SK-N-SH treated with all-trans-retinoic acid at 6 μM for 48 hours (cell line): Measurements from ENCODE around the gene PRKAG1.

ENCODE experiments used
- ATAC-seq: fragments of 200-7000 bp; cut with Tn5 transposase; 3 replicates; pipeline ENCODE4 v1.9.1; 2020; ENCODE audit warnings: mild to moderate bottlenecking, moderate library complexity
- ARNTL ChIP-seq: fragments of 450-650 bp; formaldehyde crosslinking; IDR thresholded peaks from 2 replicates; pipeline ENCODE4 v1.5.0; 2020; ENCODE audit warnings: low read depth, mild to moderate bottlenecking, moderate library complexity, borderline replicate concordance
- BACH2 ChIP-seq: fragments of 250-450 bp; sonication (Bioruptor Pico); IDR thresholded peaks from 2 replicates; pipeline ENCODE4 v1.9.0; 2021; ENCODE audit warnings: mild to moderate bottlenecking, borderline replicate concordance
- CREB5 ChIP-seq: fragments of 250-450 bp; sonication (Bioruptor Pico); IDR thresholded peaks from 2 replicates; pipeline ENCODE4 v1.5.1; 2020; ENCODE audit warnings: low read depth, mild to moderate bottlenecking, moderate library complexity
- CSDC2 ChIP-seq: fragments of 250-450 bp; sonication (Bioruptor Pico); IDR thresholded peaks from 2 replicates; pipeline ENCODE4 v1.5.0; 2020; ENCODE audit warnings: mild to moderate bottlenecking, moderate library complexity
- CSRNP3 ChIP-seq: fragments of 250-450 bp; sonication (Bioruptor Pico); IDR thresholded peaks from 2 replicates; pipeline ENCODE4 v1.5.1; 2021; ENCODE audit warnings: mild to moderate bottlenecking, moderate library complexity
- GLIS3 ChIP-seq: fragments of 250-450 bp; sonication (Bioruptor Pico); IDR thresholded peaks from 2 replicates; pipeline ENCODE4 v1.5.0; 2020; ENCODE audit warnings: mild to moderate bottlenecking, moderate library complexity
- ISL1 ChIP-seq: fragments of 250-450 bp; sonication (Bioruptor Pico); IDR thresholded peaks from 2 replicates; pipeline ENCODE4 v2.1.2; 2022; ENCODE audit warnings: mild to moderate bottlenecking, moderate library complexity
- PPARA ChIP-seq: fragments of 250-450 bp; sonication (Bioruptor Pico); IDR thresholded peaks from 2 replicates; pipeline ENCODE4 v1.5.0; 2020; ENCODE audit warnings: mild to moderate bottlenecking, borderline replicate concordance
- RARB ChIP-seq: fragments of 250-450 bp; sonication (Bioruptor Pico); IDR thresholded peaks from 2 replicates; pipeline ENCODE4 v1.8.0; 2021; ENCODE audit warnings: mild to moderate bottlenecking, moderate library complexity
- SNAI2 ChIP-seq: fragments of 250-450 bp; sonication (Bioruptor Pico); IDR thresholded peaks from 2 replicates; pipeline ENCODE4 v1.5.0; 2020; ENCODE audit warnings: mild to moderate bottlenecking, moderate library complexity
- TCF4 ChIP-seq: fragments of 250-450 bp; sonication (Bioruptor Pico); IDR thresholded peaks from 2 replicates; pipeline ENCODE4 v1.8.0; 2021; ENCODE audit warnings: mild to moderate bottlenecking, moderate library complexity, borderline replicate concordance
- TOX ChIP-seq: fragments of 250-450 bp; sonication (Bioruptor Pico); IDR thresholded peaks from 2 replicates; pipeline ENCODE4 v1.8.0; 2021; ENCODE audit warnings: mild to moderate bottlenecking, moderate library complexity, borderline replicate concordance
- ZC3H10 ChIP-seq: fragments of 250-450 bp; sonication (Bioruptor Pico); IDR thresholded peaks from 2 replicates; pipeline ENCODE4 v1.5.1; 2021; ENCODE audit warnings: mild to moderate bottlenecking, moderate library complexity
- ZFP3 ChIP-seq: fragments of 250-450 bp; sonication (Bioruptor Pico); IDR thresholded peaks from 2 replicates; pipeline ENCODE4 v1.5.0; 2020; ENCODE audit warnings: mild to moderate bottlenecking, moderate library complexity
- ZFP30 ChIP-seq: fragments of 450-650 bp; formaldehyde crosslinking; IDR thresholded peaks from 2 replicates; pipeline ENCODE4 v1.5.0; 2022; ENCODE audit warnings: mild to moderate bottlenecking, moderate library complexity
- ZNF565 ChIP-seq: fragments of 450-650 bp; formaldehyde crosslinking; conservative IDR thresholded peaks from 2 replicates; pipeline ENCODE4 v1.5.0; 2020; ENCODE audit warnings: low read depth, mild to moderate bottlenecking, moderate library complexity
- ZNF70 ChIP-seq: fragments of 450-650 bp; formaldehyde crosslinking; IDR thresholded peaks from 2 replicates; pipeline ENCODE4 v1.5.0; 2020; ENCODE audit warnings: mild to moderate bottlenecking, moderate library complexity
- ZNF8 ChIP-seq: fragments of 450-650 bp; formaldehyde crosslinking; IDR thresholded peaks from 2 replicates; pipeline ENCODE4 v1.5.0; 2020; ENCODE audit warnings: mild to moderate bottlenecking, moderate library complexity
- TF ChIP-seq, protein P1 (sequence below): fragments of 250-450 bp; sonication (Bioruptor Pico); IDR thresholded peaks from 2 replicates; pipeline ENCODE4 v1.8.0; 2020; ENCODE audit warnings: mild to moderate bottlenecking, moderate library complexity, borderline replicate concordance
- TF ChIP-seq, protein P2 (sequence below): fragments of 250-450 bp; sonication (Bioruptor Pico); IDR thresholded peaks from 2 replicates; pipeline ENCODE4 v1.8.0; 2021; ENCODE audit warnings: low read depth, mild to moderate bottlenecking, moderate library complexity, borderline replicate concordance
- TF ChIP-seq, protein P3 (sequence below): fragments of 250-450 bp; sonication (Bioruptor Pico); IDR thresholded peaks from 2 replicates; pipeline ENCODE4 v1.5.0; 2020; ENCODE audit warnings: mild to moderate bottlenecking, moderate library complexity

Gene PRKAG1

DNA sequence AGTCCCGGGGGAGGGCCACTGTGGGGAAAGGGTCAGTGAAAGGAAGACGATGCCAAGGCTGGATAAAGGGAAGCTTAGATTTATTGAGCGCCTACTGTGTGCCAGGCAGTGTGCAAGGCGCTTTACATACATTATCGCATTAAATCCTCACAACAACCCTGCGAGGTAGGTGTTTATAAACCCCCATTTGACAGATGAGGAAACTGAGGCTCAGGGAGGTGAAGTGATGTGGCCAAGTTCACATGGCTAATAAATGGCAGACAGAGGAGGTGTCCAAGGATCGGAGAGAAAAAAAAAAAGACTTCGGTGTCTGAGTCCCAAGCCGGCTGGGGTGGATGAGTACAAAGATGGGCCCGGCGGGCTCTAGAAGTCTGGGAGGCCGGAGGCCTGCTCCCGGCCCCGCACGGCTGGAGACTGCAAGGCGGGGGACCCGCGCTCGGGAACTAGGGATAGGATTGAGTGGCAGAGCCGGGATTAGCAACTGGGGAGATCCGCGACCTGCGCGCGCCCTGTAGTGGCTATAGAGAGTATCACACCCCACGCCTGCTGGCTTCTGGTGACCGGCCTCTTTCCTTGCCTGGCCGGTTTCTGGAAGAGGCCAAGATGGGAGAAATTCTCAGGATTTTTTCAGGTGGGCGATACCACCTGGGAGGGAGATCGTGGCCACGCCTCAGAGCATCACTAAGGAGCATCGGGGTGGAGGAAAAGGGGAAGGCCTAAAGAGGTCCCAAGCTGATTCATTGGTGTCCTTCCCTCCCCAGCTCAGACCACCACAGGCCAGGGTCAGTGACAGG, 23.3 kb downstream of the PRKAG1 start:
- ATAC-seq = peak; percentile 78

DNA sequence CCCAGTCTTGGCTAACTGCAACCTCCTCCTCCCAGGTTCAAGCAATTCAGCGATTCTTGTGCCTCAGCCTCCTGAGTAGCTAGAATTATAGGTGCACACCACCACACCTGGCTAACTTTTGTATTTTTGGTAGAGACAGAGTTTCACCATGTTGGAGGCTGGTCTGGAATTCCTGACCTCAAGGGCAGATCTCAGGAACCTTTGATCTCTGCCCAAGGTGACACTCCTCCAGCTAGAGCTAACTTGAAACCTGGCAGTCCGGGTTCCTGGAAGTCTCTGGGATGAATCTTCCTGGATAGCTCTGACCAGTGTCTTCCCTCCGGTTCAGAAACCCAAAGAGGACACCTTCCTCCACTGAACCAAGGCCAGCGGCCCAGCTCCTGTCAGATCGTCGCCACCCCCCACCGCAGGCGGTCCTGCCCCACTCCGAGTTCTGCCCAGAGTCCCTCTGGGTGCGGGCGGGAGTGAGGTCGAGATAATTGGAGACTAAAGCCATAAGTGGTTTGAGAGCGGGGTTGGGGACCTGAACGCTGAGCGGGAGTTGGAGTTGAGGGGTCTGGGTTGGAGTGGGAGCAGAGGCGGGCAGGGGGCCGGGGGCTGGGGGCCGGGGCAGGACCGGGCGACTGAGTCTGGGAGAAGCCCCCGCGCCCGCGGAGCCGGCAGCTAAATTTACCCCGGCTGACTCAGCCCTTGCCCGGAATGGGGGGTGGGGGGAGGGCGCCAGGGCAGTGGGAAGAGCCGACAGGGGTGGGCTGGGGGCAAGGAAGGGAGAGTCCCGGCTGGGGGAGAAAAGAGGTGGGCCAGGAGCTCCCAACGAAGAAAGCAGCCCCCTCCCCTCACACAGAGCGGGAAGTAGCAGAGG, 24.1 kb downstream of the PRKAG1 start:
- ATAC-seq = no peak
- TF ChIP-seq, protein P1, sequence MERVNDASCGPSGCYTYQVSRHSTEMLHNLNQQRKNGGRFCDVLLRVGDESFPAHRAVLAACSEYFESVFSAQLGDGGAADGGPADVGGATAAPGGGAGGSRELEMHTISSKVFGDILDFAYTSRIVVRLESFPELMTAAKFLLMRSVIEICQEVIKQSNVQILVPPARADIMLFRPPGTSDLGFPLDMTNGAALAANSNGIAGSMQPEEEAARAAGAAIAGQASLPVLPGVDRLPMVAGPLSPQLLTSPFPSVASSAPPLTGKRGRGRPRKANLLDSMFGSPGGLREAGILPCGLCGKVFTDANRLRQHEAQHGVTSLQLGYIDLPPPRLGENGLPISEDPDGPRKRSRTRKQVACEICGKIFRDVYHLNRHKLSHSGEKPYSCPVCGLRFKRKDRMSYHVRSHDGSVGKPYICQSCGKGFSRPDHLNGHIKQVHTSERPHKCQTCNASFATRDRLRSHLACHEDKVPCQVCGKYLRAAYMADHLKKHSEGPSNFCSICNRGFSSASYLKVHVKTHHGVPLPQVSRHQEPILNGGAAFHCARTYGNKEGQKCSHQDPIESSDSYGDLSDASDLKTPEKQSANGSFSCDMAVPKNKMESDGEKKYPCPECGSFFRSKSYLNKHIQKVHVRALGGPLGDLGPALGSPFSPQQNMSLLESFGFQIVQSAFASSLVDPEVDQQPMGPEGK = no peak
- TF ChIP-seq CREB5 = no peak
- TF ChIP-seq ZNF565 (CRISPR knock-in tag) = no peak
- TF ChIP-seq TOX (CRISPR knock-in tag) = no peak
- no peak for TF ChIP-seq ISL1 (CRISPR knock-in tag)
- TF ChIP-seq ZNF70 = no peak
- no peak for TF ChIP-seq RARB (CRISPR knock-in tag)
- TF ChIP-seq PPARA (CRISPR knock-in tag) = no peak
- no peak for TF ChIP-seq SNAI2 (CRISPR knock-in tag)
- TF ChIP-seq, protein P2, sequence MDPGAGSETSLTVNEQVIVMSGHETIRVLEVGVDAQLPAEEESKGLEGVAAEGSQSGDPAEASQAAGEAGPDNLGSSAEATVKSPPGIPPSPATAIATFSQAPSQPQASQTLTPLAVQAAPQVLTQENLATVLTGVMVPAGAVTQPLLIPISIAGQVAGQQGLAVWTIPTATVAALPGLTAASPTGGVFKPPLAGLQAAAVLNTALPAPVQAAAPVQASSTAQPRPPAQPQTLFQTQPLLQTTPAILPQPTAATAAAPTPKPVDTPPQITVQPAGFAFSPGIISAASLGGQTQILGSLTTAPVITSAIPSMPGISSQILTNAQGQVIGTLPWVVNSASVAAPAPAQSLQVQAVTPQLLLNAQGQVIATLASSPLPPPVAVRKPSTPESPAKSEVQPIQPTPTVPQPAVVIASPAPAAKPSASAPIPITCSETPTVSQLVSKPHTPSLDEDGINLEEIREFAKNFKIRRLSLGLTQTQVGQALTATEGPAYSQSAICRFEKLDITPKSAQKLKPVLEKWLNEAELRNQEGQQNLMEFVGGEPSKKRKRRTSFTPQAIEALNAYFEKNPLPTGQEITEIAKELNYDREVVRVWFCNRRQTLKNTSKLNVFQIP = no peak
- TF ChIP-seq GLIS3 = no peak
- no peak for TF ChIP-seq ZFP30 (CRISPR knock-in tag)
- TF ChIP-seq BACH2 (CRISPR knock-in tag) = no peak
- no peak for TF ChIP-seq ARNTL (CRISPR knock-in tag)
- TF ChIP-seq CSRNP3 = no peak
- TF ChIP-seq ZNF8 (CRISPR knock-in tag) = no peak
- TF ChIP-seq CSDC2 (CRISPR knock-in tag) = no peak
- no peak for TF ChIP-seq ZC3H10 (CRISPR knock-in tag)
- TF ChIP-seq, protein P3, sequence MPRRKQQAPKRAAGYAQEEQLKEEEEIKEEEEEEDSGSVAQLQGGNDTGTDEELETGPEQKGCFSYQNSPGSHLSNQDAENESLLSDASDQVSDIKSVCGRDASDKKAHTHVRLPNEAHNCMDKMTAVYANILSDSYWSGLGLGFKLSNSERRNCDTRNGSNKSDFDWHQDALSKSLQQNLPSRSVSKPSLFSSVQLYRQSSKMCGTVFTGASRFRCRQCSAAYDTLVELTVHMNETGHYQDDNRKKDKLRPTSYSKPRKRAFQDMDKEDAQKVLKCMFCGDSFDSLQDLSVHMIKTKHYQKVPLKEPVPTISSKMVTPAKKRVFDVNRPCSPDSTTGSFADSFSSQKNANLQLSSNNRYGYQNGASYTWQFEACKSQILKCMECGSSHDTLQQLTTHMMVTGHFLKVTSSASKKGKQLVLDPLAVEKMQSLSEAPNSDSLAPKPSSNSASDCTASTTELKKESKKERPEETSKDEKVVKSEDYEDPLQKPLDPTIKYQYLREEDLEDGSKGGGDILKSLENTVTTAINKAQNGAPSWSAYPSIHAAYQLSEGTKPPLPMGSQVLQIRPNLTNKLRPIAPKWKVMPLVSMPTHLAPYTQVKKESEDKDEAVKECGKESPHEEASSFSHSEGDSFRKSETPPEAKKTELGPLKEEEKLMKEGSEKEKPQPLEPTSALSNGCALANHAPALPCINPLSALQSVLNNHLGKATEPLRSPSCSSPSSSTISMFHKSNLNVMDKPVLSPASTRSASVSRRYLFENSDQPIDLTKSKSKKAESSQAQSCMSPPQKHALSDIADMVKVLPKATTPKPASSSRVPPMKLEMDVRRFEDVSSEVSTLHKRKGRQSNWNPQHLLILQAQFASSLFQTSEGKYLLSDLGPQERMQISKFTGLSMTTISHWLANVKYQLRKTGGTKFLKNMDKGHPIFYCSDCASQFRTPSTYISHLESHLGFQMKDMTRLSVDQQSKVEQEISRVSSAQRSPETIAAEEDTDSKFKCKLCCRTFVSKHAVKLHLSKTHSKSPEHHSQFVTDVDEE (CRISPR knock-in tag) = no peak
- no peak for TF ChIP-seq ZFP3

More for the DNA sequence above, 23.3 kb downstream of the PRKAG1 start:
- TF ChIP-seq ZNF565 (CRISPR knock-in tag) (no peak), TCF4 (CRISPR knock-in tag) (no peak), SNAI2 (CRISPR knock-in tag) (no peak), CREB5 (no peak), RARB (CRISPR knock-in tag) (no peak)
- TF ChIP-seq, protein P2 = no peak
- TF ChIP-seq, all 23 proteins: peak for 0
